K562 (cell line): ENCODE data around the gene ARHGAP15.

Experiments used
- CTCF ChIP-seq, 3 experiments: IDR thresholded peaks in 2 of 3; conservative IDR thresholded peaks in 1 of 3; 2 replicates each; pipeline ENCODE4 v1.5.1; 2011 to 2012; ENCODE audit warnings: low read length in 3 of 3, mild to moderate bottlenecking in 3 of 3, control low read depth in 2 of 3, improper control_type of control experiment in 1 of 3, inconsistent platforms in 1 of 3, low read depth in 1 of 3, mixed read lengths in 1 of 3, moderate library complexity in 1 of 3; ENCODE audit not compliant: insufficient read depth in 2 of 3
- GTF3C2 ChIP-seq: IDR thresholded peaks from 3 replicates; pipeline ENCODE4 v1.6.1; 2011; ENCODE audit warnings: borderline replicate concordance, mild to moderate bottlenecking, moderate library complexity; ENCODE audit not compliant: insufficient read length; ENCODE audit errors: extremely low read depth
- MEIS2 ChIP-seq: fragments of 450-650 bp; IDR thresholded peaks from 2 replicates; pipeline ENCODE4 v1.6.1; 2014; ENCODE audit warnings: mild to moderate bottlenecking; ENCODE audit not compliant: partially characterized antibody
- TCF7 ChIP-seq: sonication (generic); IDR thresholded peaks from 2 replicates; pipeline ENCODE4 v1.6.1; 2016; ENCODE audit warnings: antibody characterized with exemption, borderline replicate concordance
- ZBTB8A ChIP-seq: fragments of 450-650 bp; IDR thresholded peaks from 2 replicates; pipeline ENCODE4 v1.6.1; 2018; ENCODE audit warnings: mild to moderate bottlenecking, moderate library complexity; ENCODE audit not compliant: partially characterized antibody
- ZZZ3 ChIP-seq: fragments of 450-650 bp; IDR thresholded peaks from 2 replicates; pipeline ENCODE4 v1.6.1; 2016; ENCODE audit warnings: antibody characterized with exemption, mild to moderate bottlenecking, moderate library complexity

GRCh38 chr2:143435131-143435530 is 305.9 kb downstream of the ARHGAP15 start:
- no peak for TF ChIP-seq ZBTB8A
- TF ChIP-seq CTCF (IDR thresholded peaks at IDR 0.05 in 2 of 3, conservative IDR thresholded peaks at IDR 0.05 in 1 of 3; ENCODE audit: insufficient read depth in 2 of 3, low read depth in 1 of 3, low read length in 3 of 3), result no peak
- no peak for TF ChIP-seq GTF3C2
- TF ChIP-seq ZZZ3, result no peak
- no peak for TF ChIP-seq TCF7
- no peak for TF ChIP-seq MEIS2
